Muscle of leg (tissue), 11 donors: ENCODE measurements around the gene PTPN14. TPM values are rescaled to one million over a fixed set of nuclear protein-coding genes. Genes with fewer than 3 reads are reported as not detected.

Source experiments
- DNase-seq: peaks from one replicate; pipeline ENCODE4 v3.0.0; 2013
- H3K27ac ChIP-seq: one replicate; pipeline ENCODE4 v1.5.1; 2013; ENCODE audit warnings: mild to moderate bottlenecking, low read length, control low read depth
- H3K27me3 ChIP-seq: one replicate; pipeline ENCODE4 v1.6.1; 2013; ENCODE audit warnings: low read length; ENCODE audit not compliant: control insufficient read depth, insufficient read depth
- H3K36me3 ChIP-seq: one replicate; pipeline ENCODE4 v1.6.1; 2013; ENCODE audit warnings: low read length; ENCODE audit not compliant: control insufficient read depth, insufficient read depth
- H3K4me1 ChIP-seq: one replicate; pipeline ENCODE4 v1.6.1; 2013; ENCODE audit warnings: low read length; ENCODE audit not compliant: control insufficient read depth, insufficient read depth
- H3K4me3 ChIP-seq: one replicate; pipeline ENCODE4 v1.5.1; 2013; ENCODE audit warnings: low read length, control low read depth
- H3K9me3 ChIP-seq: replicated peaks from 2 replicates; pipeline ENCODE4 v1.6.1; 2013; ENCODE audit warnings: low read depth, low read length; ENCODE audit not compliant: control insufficient read depth
- WGBS: methylation state at CpG from one replicate; pipeline ENCODE4 v1.1.5; 2013; ENCODE audit warnings: missing lambda C conversion rate; ENCODE audit not compliant: insufficient coverage; 5-methylcytosine and 5-hydroxymethylcytosine counted together
- polyA plus RNA-seq, 8 donors: library from polyadenylated mRNA; unstranded; fragments of 120-200 nt; gene quantifications; one replicate each; pipeline versions ENCODE4 v1.2.1 to v1.2.3, GENCODE V29; 2013; ENCODE audit warnings: inconsistent platforms in 1 of 8, low replicate concordance in 1 of 8; ENCODE audit not compliant: insufficient read length in 8 of 8, insufficient read depth in 1 of 8
- total RNA-seq: library from RNA; stranded (reverse); fragments of 120-200 nt; gene quantifications from one replicate; pipeline ENCODE4 v1.2.4, GENCODE V29; 2013

Gene PTPN14
- total and polyA plus RNA-seq, 9 donors = 9.4 to 25.2 (median 15.8) TPM

DNA sequence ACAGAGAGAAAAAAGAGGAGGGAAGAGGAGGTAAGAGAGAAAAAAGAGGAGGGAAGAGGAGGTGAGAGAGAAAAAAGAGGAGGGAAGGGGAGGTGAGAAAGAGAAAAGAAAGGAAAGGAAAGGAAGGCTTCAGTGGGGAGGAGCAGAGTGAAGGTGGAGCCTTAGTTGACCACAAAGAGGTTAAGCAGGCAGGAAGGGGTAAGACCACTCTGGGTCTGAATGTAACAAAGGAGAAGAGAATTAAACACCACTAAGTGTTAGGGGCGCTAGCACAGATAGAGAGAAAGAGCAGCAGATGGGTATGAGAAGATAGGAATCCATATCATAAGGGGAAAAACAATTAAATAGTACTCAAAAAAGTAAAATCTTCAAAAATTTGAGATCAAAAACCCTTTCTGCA lies 6.6 kb downstream of the PTPN14 start:
- Histone ChIP-seq H3K4me1 (peaks cover 19% of the 10 kb centered on the region), H3K27me3 (no peaks in the 10 kb centered on the region), H3K9me3 (no peaks in the 10 kb centered on the region), H3K27ac (no peak overlapping the region), H3K4me3 (no peak overlapping the region), H3K36me3 (no peaks in the 10 kb centered on the region)
- no CpG with 5 or more reads among the region's 1 CpG for WGBS
- no peak for DNase-seq

DNA sequence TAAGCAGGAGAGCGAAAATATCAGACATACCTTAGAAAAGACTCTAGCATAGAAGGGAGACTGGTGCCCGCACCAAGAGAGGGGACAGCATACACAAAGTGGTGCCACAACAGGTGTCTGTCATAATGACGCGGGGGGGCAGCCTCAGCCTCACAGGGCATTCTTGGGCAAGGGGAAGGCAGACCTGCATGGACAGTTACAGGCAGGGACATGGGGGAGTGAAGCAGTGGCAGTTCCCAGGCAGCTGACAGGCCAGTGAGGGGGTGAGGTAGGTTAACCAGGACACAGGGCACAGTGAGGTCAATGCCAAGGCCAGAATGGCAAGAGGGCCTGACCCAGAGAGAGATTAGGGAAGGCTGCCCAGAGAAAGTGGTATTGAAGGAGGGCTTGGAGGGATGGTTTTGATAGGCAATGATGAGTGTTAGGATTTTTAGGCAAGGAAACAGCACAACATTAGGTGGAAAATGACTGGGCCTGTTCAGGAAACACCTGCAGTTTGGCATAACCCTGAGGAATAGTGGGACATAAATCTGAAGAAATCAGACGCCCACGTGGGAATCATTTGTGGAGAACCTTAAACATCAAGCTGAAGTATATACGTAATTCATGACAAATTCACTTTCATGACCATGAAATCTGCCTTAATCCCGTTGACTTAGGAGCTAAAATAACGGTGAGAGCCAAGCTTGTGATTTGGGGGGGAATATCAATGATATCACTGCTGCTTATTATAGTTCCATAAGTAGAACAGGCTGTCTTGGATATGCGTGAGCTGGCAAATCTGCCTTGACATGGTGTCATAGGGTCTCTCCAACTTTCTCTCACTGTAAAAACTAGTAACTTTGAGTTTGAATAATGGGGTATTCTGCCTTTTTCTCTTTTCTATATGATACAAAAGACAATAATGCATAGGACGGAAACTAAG lies 8.9 kb downstream of the PTPN14 start:
- Histone ChIP-seq H3K27me3 (no peaks in the 10 kb centered on the region), H3K36me3 (no peaks in the 10 kb centered on the region), H3K4me1 (peaks cover 11% of the 10 kb centered on the region), H3K27ac (no peak overlapping the region), H3K4me3 (no peak overlapping the region), H3K9me3 (no peaks in the 10 kb centered on the region)
- 65% methylated on average over 3 of the region's 11 CpGs for WGBS
- DNase-seq = peak; percentile 27

DNA sequence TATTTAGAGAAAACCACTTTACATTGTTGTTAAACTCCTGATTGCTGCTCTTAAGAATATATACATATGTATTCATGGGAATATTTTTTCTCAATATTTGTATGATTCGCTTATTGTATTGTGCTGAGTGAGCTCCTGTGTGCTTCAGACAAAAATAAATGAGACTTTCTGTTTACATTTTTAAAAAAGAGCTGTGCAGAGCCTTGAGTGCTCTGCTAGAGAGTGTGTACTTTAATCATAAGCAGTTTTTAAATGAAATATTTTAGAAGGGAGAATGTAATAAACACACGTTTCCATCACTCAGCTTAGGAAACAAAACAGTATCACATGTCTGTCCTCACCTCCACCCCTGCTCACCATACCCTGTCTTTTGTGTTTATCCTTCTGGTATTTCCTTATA lies 9.7 kb downstream of the PTPN14 start:
- H3K27me3 ChIP-seq = no peaks in the 10 kb centered on the region
- H3K4me3 ChIP-seq = no peak overlapping the region
- WGBS = no CpG with 5 or more reads among the region's 2 CpGs
- H3K36me3 ChIP-seq = no peaks in the 10 kb centered on the region
- peaks cover 11% of the 10 kb centered on the region for H3K4me1 ChIP-seq
- no peak overlapping the region for H3K27ac ChIP-seq
- H3K9me3 ChIP-seq = no peaks in the 10 kb centered on the region
- no peak for DNase-seq

DNA sequence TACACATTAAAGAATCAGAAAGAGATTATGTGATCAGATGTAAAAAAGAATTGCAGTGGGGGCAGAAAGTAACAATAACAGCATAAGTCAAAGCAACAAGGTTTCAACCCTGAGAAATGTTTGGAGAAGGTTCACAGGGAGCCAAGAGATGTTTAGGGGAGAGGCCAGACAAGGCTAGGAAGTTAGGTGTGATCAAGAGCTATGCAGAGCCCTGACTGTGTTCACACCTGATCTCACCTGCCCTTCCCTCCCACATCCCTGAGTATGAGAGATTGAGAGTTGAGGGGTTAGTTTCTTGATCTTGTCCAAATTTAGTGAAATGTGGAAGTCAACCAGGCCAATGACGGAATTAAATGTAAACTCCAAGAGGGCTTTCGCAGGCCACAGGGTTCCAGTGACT lies 10.2 kb downstream of the PTPN14 start:
- no peaks in the 10 kb centered on the region for H3K36me3 ChIP-seq
- no peaks in the 10 kb centered on the region for H3K9me3 ChIP-seq
- H3K4me3 ChIP-seq = no peak overlapping the region
- peaks cover 11% of the 10 kb centered on the region for H3K4me1 ChIP-seq
- H3K27me3 ChIP-seq = no peaks in the 10 kb centered on the region
- no peak for DNase-seq
- H3K27ac ChIP-seq = no peak overlapping the region
- WGBS = 83% methylated on average over 1 of the region's 2 CpGs

DNA sequence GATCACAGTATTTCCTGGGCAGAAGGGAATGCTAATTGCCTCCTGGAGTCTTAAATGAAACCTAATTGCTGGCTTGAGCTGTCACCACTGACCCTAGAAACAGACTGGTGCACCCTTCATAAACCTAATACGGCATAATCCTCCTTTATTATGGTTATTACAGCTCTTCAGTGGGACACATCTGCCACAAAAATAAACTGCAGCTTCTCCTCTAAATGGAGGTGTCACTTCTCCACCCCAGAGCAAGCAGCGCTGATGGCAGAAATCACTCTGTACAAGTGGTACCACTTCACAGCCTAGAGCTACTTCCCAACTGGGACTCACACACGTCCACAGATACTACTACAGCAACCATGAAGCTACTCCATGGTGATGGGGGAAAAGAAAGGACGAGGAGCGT lies 11.1 kb downstream of the PTPN14 start:
- Histone ChIP-seq H3K36me3 (no peaks in the 10 kb centered on the region), H3K4me1 (peaks cover 11% of the 10 kb centered on the region), H3K4me3 (no peak overlapping the region), H3K27me3 (no peaks in the 10 kb centered on the region), H3K27ac (no peak overlapping the region), H3K9me3 (no peaks in the 10 kb centered on the region)
- 63% methylated on average over 2 of the region's 5 CpGs for WGBS
- no peak for DNase-seq

DNA sequence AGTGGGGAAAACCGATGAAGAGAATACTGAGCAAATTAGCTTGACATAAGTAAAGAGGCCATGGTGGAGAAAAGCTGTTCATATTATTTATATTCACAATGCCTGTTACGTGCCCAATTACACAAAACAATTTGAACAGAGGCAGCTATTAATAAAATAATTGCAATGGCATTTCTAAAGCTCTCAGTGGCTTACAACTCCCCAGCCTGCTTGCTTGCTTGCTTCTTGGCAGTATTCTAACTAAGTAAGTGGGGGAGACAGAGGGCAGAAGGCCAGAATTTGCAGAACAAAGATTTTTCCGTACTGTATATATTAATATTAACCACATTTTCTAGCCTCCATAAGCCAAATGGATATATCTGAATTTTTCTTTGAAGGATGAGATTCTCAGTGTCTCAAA lies 12.9 kb downstream of the PTPN14 start:
- no CpG with 5 or more reads among the region's 3 CpGs for WGBS
- Histone ChIP-seq H3K4me3 (no peak overlapping the region), H3K9me3 (no peaks in the 10 kb centered on the region), H3K27ac (no peak overlapping the region), H3K36me3 (no peaks in the 10 kb centered on the region), H3K27me3 (no peaks in the 10 kb centered on the region), H3K4me1 (peaks cover 11% of the 10 kb centered on the region)
- peak; percentile 65 for DNase-seq

DNA sequence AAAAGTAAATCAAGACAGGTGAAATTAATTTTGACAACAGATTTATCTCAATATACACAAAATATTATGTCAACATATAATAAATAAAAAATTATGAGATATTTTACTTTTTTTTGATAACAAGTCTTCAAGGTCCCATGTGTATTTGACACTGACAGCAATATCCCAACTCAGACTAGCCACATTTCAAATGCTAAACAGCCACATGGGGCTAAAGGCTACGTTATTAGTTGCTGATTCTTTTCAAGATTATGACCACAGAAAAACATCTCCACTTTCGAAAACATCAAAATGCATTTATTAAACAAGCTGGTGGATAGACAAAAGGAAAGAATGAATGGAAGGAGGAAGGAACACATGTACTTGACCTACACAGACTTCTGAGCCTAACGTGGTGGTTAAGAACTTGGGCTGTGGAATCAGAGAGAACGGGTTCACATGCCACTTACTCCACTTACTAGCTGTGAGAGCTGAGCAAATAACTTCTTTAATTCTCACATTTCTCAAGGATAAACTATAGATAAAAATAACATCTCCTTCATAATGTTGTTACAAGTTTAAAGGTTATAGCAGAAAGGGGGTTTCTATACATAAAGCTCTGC lies 13.4 kb downstream of the PTPN14 start:
- H3K4me1 ChIP-seq = peaks cover 11% of the 10 kb centered on the region
- H3K36me3 ChIP-seq = peaks cover 2% of the 10 kb centered on the region
- no peaks in the 10 kb centered on the region for H3K9me3 ChIP-seq
- no peak overlapping the region for H3K27ac ChIP-seq
- H3K4me3 ChIP-seq = no peak overlapping the region
- WGBS = no CpG with 5 or more reads among the region's 4 CpGs
- H3K27me3 ChIP-seq = no peaks in the 10 kb centered on the region
- no peak for DNase-seq

DNA sequence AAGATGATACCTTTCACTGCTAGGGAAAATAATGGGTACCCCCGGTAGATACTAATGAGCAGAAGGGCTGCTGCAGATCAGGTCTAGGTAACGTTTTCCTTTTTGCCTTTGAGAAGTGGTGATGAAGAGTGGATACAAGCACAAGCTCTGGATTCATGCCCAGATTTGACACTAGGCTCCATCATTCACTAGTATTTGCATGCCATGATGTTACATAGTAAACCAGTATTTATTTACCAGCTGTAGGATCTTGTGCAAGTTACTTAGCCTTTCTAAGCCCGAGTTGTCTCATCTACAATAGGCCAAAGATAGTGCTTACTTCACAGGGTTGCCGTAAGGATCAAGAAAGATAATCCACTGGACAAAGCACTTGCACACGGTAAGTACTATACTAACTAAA lies 14.2 kb downstream of the PTPN14 start:
- DNase-seq = peak; percentile 16
- Histone ChIP-seq H3K27ac (no peak overlapping the region), H3K36me3 (peaks cover 8% of the 10 kb centered on the region), H3K4me1 (peaks cover 4% of the 10 kb centered on the region), H3K4me3 (no peak overlapping the region), H3K27me3 (no peaks in the 10 kb centered on the region), H3K9me3 (no peaks in the 10 kb centered on the region)
- 69% methylated on average over 3 of the region's 5 CpGs for WGBS

DNA sequence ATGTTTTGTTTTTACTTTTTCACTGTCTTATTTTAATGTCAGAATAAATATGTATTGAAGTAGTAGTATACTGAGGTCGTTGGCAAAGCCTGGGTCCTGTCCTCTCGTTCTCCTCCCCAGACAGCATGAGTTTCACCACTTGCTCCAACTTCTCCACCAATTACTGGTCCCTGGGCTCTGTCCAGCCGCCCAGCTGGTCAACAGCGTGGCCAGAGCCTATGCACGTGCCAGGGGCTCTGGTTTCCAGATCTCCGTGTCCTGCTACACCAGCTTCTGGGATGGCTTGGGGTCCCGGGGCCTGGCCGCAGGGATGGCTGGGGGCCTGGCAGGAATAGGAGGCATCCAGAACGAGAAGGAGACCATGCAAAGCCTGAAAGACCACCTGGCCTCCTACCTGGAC lies 19.3 kb downstream of the PTPN14 start:
- Histone ChIP-seq H3K36me3 (peaks cover 8% of the 10 kb centered on the region), H3K9me3 (no peaks in the 10 kb centered on the region), H3K27me3 (no peaks in the 10 kb centered on the region), H3K4me1 (peaks cover 4% of the 10 kb centered on the region), H3K27ac (no peak overlapping the region), H3K4me3 (no peak overlapping the region)
- WGBS = 72% methylated on average over 7 of the region's 9 CpGs
- DNase-seq = peak; percentile 19

DNA sequence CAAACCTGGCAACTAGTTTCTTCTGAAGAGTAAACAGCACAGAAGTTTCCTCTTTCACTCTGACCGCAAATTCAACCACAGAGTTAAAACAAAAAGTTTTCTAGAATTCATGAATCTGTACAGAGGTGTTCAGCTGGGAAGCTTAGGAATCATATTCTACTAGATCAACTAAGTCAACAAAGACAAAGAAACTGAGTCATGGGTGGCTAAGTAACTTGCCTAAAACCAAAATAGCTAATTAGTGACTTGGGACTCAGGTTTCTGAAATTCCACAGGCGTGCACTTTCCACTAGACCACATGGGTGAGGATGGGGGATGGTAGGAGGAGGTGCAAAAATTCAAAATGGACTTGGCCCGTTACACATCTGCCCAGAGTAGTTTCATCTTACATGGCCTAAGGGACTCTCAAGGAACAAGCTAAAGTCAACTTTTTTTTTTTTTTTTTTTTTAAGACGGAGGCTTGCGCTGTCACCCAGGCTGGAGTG lies 25.8 kb downstream of the PTPN14 start:
- Histone ChIP-seq H3K36me3 (no peaks in the 10 kb centered on the region), H3K9me3 (no peaks in the 10 kb centered on the region), H3K4me3 (no peak overlapping the region), H3K27me3 (no peaks in the 10 kb centered on the region), H3K4me1 (peaks cover 7% of the 10 kb centered on the region), H3K27ac (no peak overlapping the region)
- 56% methylated on average over 2 of the region's 5 CpGs for WGBS
- DNase-seq = peak; percentile 22
